HCT116 (cell line): ENCODE data around the gene EHD1. TPM values are rescaled to one million over a fixed set of nuclear protein-coding genes. Genes with fewer than 3 reads are reported as not detected.
A peak's percentile ranks its signal among the peaks of the same experiment; 100 is the strongest.

Experiments used
- ATAC-seq: fragments of 200-7000 bp; cut with Tn5 transposase; 2 replicates; pipeline ENCODE4 v1.9.1; 2020; ENCODE audit warnings: mild to moderate bottlenecking, moderate library complexity
- BruUV-seq: library from RNA; stranded (reverse); fragments of 400-500 nt; replicated peaks from 2 replicates; lab custom pipeline; 2021; lab: Mats Ljungman, UMichigan
- CTCF ChIA-PET: fragments of 300-600 bp; sonication (Branson Sonifier 250); formaldehyde crosslinking; loops from one replicate; lab custom pipeline; 2021; ENCODE audit warnings: antibody characterized with exemption; lab: Charles Lee
- POLR2A ChIA-PET: fragments of 300-600, 350-600 bp; sonication (Branson Sonifier 250); formaldehyde crosslinking; loops from one replicate; lab custom pipeline; 2021; ENCODE audit warnings: antibody characterized with exemption; lab: Charles Lee
- RAD21 ChIA-PET, 2 experiments: fragments of 300-600 bp; sonication (Branson Sonifier 250); formaldehyde crosslinking; loops; one replicate each; lab custom pipeline; 2023; ENCODE audit warnings: low total read pairs in 2 of 2; ENCODE audit not compliant: uncharacterized antibody in 2 of 2, unreplicated experiment in 2 of 2, low non-redundant PET in 1 of 2; lab: Charles Lee
- DNase-seq: peaks from one replicate; pipeline ENCODE4 v3.0.0-alpha.2; 2010; ENCODE audit warnings: low read depth, low spot score
- H2AFZ ChIP-seq: fragments of 200-600 bp; shearing (Covaris generic), sonication (generic); 2 replicates; pipeline ENCODE4 v1.6.1; 2017; ENCODE audit warnings: low read depth, mixed run types, mixed read lengths, antibody characterized with exemption, low read length; ENCODE audit not compliant: poor library complexity, severe bottlenecking
- H3K27ac ChIP-seq: 2 replicates; pipeline ENCODE4 v1.5.1; 2012; ENCODE audit warnings: low read depth, low read length
- H3K27me3 ChIP-seq: fragments of 200-600 bp; sonication (generic); 2 replicates; pipeline ENCODE4 v1.6.1; 2016; ENCODE audit warnings: mixed run types, low read length, mixed read lengths; ENCODE audit not compliant: insufficient read depth
- H3K36me3 ChIP-seq, 2 experiments: fragments of 200-500 bp in 1 of 2; fragments of 200-600 bp in 1 of 2; sonication (Bioruptor generic) in 1 of 2; sonication (generic) in 1 of 2; 2 replicates each; pipeline versions ENCODE4 v1.5.1 to v1.6.1; 2014 to 2016; ENCODE audit warnings: low read length in 2 of 2, inconsistent platforms in 1 of 2, mixed read lengths in 1 of 2, mixed run types in 1 of 2; ENCODE audit not compliant: insufficient read depth in 2 of 2, control insufficient read depth in 1 of 2
- H3K4me1 ChIP-seq, 2 experiments: fragments of 200-600 bp in 1 of 2; sonication (generic) in 1 of 2; 2 replicates each; pipeline versions ENCODE4 v1.5.1 to v1.6.1; 2012 to 2017; ENCODE audit warnings: low read length in 2 of 2, inconsistent platforms in 1 of 2, mild to moderate bottlenecking in 1 of 2, mixed read lengths in 1 of 2, mixed run types in 1 of 2, moderate library complexity in 1 of 2; ENCODE audit not compliant: insufficient read depth in 2 of 2, control insufficient read depth in 1 of 2
- H3K4me2 ChIP-seq: fragments of 200-600 bp; sonication (generic); 2 replicates; pipeline ENCODE4 v1.6.1; 2017; ENCODE audit warnings: mixed run types, low read length, mixed read lengths
- H3K4me3 ChIP-seq, 2 experiments: fragments of 200-600 bp in 1 of 2; sonication (generic) in 1 of 2; replicated peaks in 1 of 2; 2 replicates each; pipeline ENCODE4 v1.5.1; 2011 to 2016; ENCODE audit warnings: low read length in 2 of 2, control low read depth in 1 of 2, low read depth in 1 of 2, mild to moderate bottlenecking in 1 of 2, mixed read lengths in 1 of 2, mixed run types in 1 of 2
- H3K79me2 ChIP-seq: fragments of 200-600 bp; sonication (generic); 2 replicates; pipeline ENCODE4 v1.6.1; 2017; ENCODE audit warnings: mild to moderate bottlenecking, mixed run types, low read length, moderate library complexity, mixed read lengths; ENCODE audit not compliant: insufficient read depth
- H3K9ac ChIP-seq: fragments of 200-600 bp; sonication (generic); 2 replicates; pipeline ENCODE4 v1.6.1; 2016; ENCODE audit warnings: low read length, mixed read lengths
- H3K9me2 ChIP-seq: fragments of 200-600 bp; sonication (generic), shearing (Covaris generic); 2 replicates; pipeline ENCODE4 v1.6.1; 2017; ENCODE audit warnings: mixed run types, mild to moderate bottlenecking, moderate library complexity; ENCODE audit not compliant: insufficient read depth
- H3K9me3 ChIP-seq, 2 experiments: fragments of 200-500 bp in 1 of 2; fragments of 200-600 bp in 1 of 2; sonication (Bioruptor generic) in 1 of 2; sonication (generic) in 1 of 2; 2 replicates each; pipeline ENCODE4 v1.6.1; 2014 to 2017; ENCODE audit warnings: low read length in 2 of 2, mixed read lengths in 2 of 2, inconsistent platforms in 1 of 2, low read depth in 1 of 2, mild to moderate bottlenecking in 1 of 2, mixed run types in 1 of 2, moderate library complexity in 1 of 2; ENCODE audit not compliant: control insufficient read depth in 1 of 2, insufficient read depth in 1 of 2
- H4K20me1 ChIP-seq: fragments of 200-600 bp; sonication (generic), shearing (Covaris generic); 2 replicates; pipeline ENCODE4 v1.6.1; 2017; ENCODE audit warnings: mixed run types, mild to moderate bottlenecking, moderate library complexity; ENCODE audit not compliant: insufficient read depth
- CBX3 ChIP-seq: IDR thresholded peaks from 2 replicates; pipeline ENCODE4 v1.6.1; 2012; ENCODE audit warnings: low read depth
- CEBPB ChIP-seq: IDR thresholded peaks from 2 replicates; pipeline ENCODE4 v1.6.1; 2012; ENCODE audit warnings: low read depth
- CTCF ChIP-seq, 3 experiments: fragments of 200-600 bp in 1 of 3; sonication (generic) in 1 of 3; IDR thresholded peaks in 2 of 3; conservative IDR thresholded peaks in 1 of 3; 2 replicates each; pipeline ENCODE4 v1.5.1; 2012 to 2017; ENCODE audit warnings: low read depth in 2 of 3, low read length in 2 of 3, antibody characterized with exemption in 1 of 3, borderline replicate concordance in 1 of 3, control low read depth in 1 of 3, mild to moderate bottlenecking in 1 of 3, mixed read lengths in 1 of 3, mixed run types in 1 of 3, moderate library complexity in 1 of 3; ENCODE audit not compliant: insufficient read depth in 1 of 3
- EGR1 ChIP-seq: IDR thresholded peaks from 2 replicates; pipeline ENCODE4 v1.6.1; 2012; ENCODE audit warnings: low read depth
- ELF1 ChIP-seq: IDR thresholded peaks from 2 replicates; pipeline ENCODE4 v1.6.1; 2012; ENCODE audit warnings: low read depth, borderline replicate concordance
- EZH2 ChIP-seq: fragments of 200-600 bp; sonication (generic); IDR thresholded peaks from 2 replicates; pipeline ENCODE4 v1.6.1; 2017; ENCODE audit warnings: antibody characterized with exemption, mixed run types
- FOSL1 ChIP-seq: IDR thresholded peaks from 2 replicates; pipeline ENCODE4 v1.6.1; 2012; ENCODE audit warnings: low read depth
- JUND ChIP-seq: IDR thresholded peaks from 2 replicates; pipeline ENCODE4 v1.6.1; 2012
- MAX ChIP-seq: IDR thresholded peaks from 2 replicates; pipeline ENCODE4 v1.6.1; 2012
- POLR2A ChIP-seq: IDR thresholded peaks from 2 replicates; pipeline ENCODE4 v1.7.0; 2011; ENCODE audit warnings: borderline replicate concordance; ENCODE audit not compliant: insufficient read depth, insufficient read length; ENCODE audit errors: extremely low read depth
- POLR2AphosphoS5 ChIP-seq: IDR thresholded peaks from 2 replicates; pipeline ENCODE4 v1.6.1; 2011; ENCODE audit warnings: mild to moderate bottlenecking, low read depth, low read length, moderate library complexity
- RAD21 ChIP-seq: IDR thresholded peaks from 2 replicates; pipeline ENCODE4 v1.6.1; 2012; ENCODE audit warnings: low read depth, mild to moderate bottlenecking
- REST ChIP-seq: IDR thresholded peaks from 2 replicates; pipeline ENCODE4 v1.6.1; 2012; ENCODE audit warnings: low read depth
- SIN3A ChIP-seq: IDR thresholded peaks from 2 replicates; pipeline ENCODE4 v1.6.1; 2012; ENCODE audit warnings: low read depth
- SP1 ChIP-seq: IDR thresholded peaks from 2 replicates; pipeline ENCODE4 v1.6.1; 2012; ENCODE audit warnings: low read depth
- TCF7L2 ChIP-seq: IDR thresholded peaks from 2 replicates; pipeline ENCODE4 v1.7.0; 2011; ENCODE audit warnings: borderline replicate concordance, inconsistent platforms; ENCODE audit not compliant: insufficient read depth, insufficient read length; ENCODE audit errors: extremely low read depth
- ZBTB33 ChIP-seq: IDR thresholded peaks from 2 replicates; pipeline ENCODE4 v1.6.1; 2011; ENCODE audit warnings: mild to moderate bottlenecking, low read length, moderate library complexity; ENCODE audit not compliant: insufficient replicate concordance; ENCODE audit errors: extremely low read depth
- ZNF274 ChIP-seq: fragments of 200-500 bp; sonication (Bioruptor generic); IDR thresholded peaks from 2 replicates; pipeline ENCODE4 v1.6.1; 2014; ENCODE audit warnings: mild to moderate bottlenecking, low read depth, low read length, inconsistent platforms
- intact Hi-C: fragments of 100-400 bp; cut with micrococcal nuclease; formaldehyde crosslinking; loops from 2 replicates; pipeline ENCODE4 v1.10.0; 2022
- total RNA-seq: library from RNA; stranded (reverse); gene quantifications from one replicate; pipeline ENCODE4 v1.2.1, GENCODE V29; 2021; ENCODE audit not compliant: unreplicated experiment
- TF ChIP-seq, protein P1 (sequence below): IDR thresholded peaks from 2 replicates; pipeline ENCODE4 v1.6.1; 2012

EHD1 gene
- total RNA-seq, 1 experiment from 2014 or later: 48.1 TPM

GRCh38 chr11:64842851-64843685 is 35.4 kb downstream of the EHD1 start:
- peak overlapping the region; percentile 97 for H3K27ac ChIP-seq
- POLR2A ChIA-PET: no interaction called here
- no peaks in the 10 kb centered on the region for H3K9me3 ChIP-seq
- no peak overlapping the region for H2AFZ ChIP-seq
- intact Hi-C loops: loop anchor here (5.0 to 10.0 kb wide), 2 partner anchors 56 to 412 kb away; no protein-coding TSS in a partner anchor
- peaks cover 41 to 59% of the 10 kb centered on the region in 2 experiments for H3K4me1 ChIP-seq
- BruUV-seq: no TSS peak
- RAD21 ChIA-PET: no interaction called here
- DNase-seq: no peak
- ATAC-seq: peak; percentile 37
- H3K4me2 ChIP-seq: peak overlapping the region; percentile 100
- H3K9ac ChIP-seq: peak overlapping the region; percentile 87
- H3K79me2 ChIP-seq: peaks cover 22% of the 10 kb centered on the region
- H3K36me3 ChIP-seq: peaks cover 2 to 5% of the 10 kb centered on the region in 2 experiments; a peak in 3 of 4 replicates
- CTCF ChIA-PET: interaction anchor here (1.4 to 2.0 kb wide), 6 partner anchors 8 to 275 kb away, joined by 3 to 9 read pairs (median 5); partner anchors contain the start of genes BATF2 and ZNHIT2
- no peaks in the 10 kb centered on the region for H3K27me3 ChIP-seq
- peak overlapping the region; percentile 60 to 95 for H3K4me3 ChIP-seq
- H4K20me1 ChIP-seq: no peaks in the 10 kb centered on the region
- H3K9me2 ChIP-seq: no peaks in the 10 kb centered on the region
- TF ChIP-seq ZBTB33: peak; percentile 30
- TF ChIP-seq CEBPB: no peak
- TF ChIP-seq RAD21: no peak
- TF ChIP-seq SP1: no peak
- TF ChIP-seq ELF1: no peak
- TF ChIP-seq EZH2: no peak
- TF ChIP-seq ZNF274: no peak
- no peak for TF ChIP-seq MAX
- TF ChIP-seq EGR1: no peak
- TF ChIP-seq, protein P1, sequence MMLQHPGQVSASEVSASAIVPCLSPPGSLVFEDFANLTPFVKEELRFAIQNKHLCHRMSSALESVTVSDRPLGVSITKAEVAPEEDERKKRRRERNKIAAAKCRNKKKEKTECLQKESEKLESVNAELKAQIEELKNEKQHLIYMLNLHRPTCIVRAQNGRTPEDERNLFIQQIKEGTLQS: no peak
- peak; percentile 21 for TF ChIP-seq POLR2AphosphoS5
- TF ChIP-seq JUND: no peak
- TF ChIP-seq POLR2A: no peak
- no peak for TF ChIP-seq CBX3
- TF ChIP-seq TCF7L2: peak; percentile 48
- TF ChIP-seq CTCF (IDR thresholded peaks at IDR 0.05 in 2 of 3, conservative IDR thresholded peaks at IDR 0.05 in 1 of 3; ENCODE audit: borderline replicate concordance in 1 of 3, insufficient read depth in 1 of 3, low read depth in 2 of 3, low read length in 2 of 3): no peak
- no peak for TF ChIP-seq SIN3A
- TF ChIP-seq FOSL1: no peak
- TF ChIP-seq REST: no peak
